ENCODE measurements around the gene MNT.

MNT gene

DNA sequence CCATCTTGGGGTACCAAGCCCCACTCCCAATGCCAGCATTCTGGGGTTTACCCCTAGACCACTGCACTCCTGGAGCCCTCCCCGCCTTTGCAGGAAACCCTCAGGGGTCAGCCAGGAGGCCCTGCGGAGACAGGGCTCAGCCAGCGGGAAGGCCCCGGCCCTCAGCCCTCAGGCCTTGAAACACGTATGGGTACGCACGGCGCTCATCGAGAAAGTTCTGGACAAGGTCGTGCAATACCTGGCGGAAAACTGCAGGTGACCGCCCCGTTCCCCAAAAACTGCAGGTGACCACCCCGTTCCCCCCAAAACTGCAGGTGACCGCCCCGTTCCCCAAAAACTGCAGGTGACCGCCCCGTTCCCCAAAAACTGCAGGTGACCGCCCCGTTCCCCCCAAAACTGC lies 38.8 kb downstream of the MNT start:
- DNase-seq: no peak

DNA sequence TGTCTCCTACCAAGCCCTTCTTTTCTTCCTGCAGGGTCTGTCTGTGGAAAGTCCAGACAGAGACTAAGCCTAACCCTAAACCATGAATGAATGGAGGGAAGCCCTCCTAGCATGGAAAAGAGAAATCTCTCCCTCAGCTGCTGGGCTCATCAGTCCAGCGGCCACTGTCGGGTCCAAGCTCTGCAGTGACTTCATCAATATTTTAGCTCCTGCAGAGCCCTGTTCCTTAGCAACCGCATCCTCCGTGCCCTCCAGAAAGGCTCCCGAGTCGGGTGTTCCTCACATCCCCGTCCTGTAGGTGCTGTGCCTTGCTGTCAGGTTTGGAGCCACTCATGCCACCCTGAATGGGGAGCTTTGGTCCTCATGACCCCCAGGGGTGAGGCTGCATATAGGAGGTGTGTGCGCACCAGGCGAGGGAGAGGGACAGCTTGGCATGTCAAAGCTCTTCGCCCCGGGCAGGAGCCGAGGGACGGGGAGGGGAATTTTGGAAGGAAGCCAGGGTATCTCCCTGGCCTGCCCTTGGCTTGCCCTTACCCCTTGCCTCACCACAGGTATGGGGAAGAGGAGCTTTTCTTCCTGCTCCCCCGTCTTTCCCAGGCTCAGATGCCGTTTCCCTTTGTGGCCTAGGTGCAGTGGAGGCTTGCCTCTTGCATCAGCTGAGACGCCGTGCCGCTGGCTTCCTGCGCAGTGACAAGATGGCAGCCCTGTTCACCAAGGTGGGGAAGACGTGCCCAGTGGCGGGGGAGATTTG lies 39.7 kb downstream of the MNT start:
- DNase-seq: no peak

DNA sequence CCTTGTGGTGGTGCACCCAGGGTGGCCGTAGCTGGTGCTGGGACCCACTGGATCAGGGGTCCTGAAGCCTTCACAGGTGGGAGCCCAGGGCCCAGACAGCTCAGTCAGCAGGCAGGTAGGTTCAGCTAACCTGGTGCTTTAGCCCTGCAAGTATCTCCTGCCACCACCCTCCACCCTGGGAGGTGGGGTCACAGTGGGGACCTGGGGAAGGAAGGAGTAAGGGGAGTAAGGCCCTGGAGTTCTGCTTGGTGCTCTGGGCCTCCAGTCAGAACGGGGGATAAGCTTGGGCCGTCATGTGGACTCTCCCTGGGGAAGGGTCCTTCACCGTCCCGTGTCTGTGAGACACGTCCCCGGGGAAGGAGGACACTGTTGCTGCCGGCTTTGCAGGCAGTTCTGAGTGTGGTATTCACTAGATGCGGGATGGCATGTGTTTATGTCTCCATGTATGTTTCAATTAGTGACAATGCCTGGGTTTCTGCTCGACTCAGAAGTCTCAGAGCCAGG lies 42.9 kb downstream of the MNT start:
- DNase-seq: no peak

DNA sequence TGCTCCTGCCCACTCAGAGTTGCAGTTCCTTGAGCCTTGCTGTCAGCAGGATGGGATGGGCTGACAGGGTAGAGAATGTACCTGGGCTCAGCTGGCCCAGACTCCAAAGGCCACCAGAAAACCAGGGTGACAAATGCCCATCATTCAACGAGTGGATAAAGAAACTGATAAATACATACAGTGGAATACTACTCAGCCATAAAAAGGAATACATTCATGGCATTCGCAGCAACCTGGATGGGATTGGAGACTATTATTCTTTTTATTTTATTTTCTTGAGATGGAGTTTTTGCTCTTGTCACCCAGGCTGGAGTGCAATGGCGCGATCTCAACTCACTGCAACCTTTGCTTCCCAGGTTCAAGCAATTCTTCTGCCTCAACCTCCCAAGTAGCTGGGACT lies 43.6 kb downstream of the MNT start:
- no peak for DNase-seq

DNA sequence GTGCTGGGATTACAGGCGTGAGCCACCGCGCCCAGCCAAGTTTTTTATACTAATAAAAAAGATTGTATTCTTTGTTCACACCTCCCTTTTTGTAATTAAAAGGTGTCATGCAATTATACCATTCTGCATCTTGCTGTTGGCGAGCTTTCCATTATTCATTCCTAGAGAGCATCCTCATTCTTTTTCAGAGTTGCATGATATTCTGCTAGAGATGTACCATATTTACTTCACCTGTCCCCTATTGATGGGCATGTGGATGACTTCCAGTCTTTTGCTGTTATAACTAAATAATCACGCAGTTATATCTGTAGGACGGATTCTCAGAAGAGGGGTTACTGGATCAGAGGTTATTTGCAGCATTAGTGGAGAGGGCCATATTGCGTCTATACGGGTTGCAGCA lies 46.5 kb downstream of the MNT start:
- DNase-seq: no peak

DNA sequence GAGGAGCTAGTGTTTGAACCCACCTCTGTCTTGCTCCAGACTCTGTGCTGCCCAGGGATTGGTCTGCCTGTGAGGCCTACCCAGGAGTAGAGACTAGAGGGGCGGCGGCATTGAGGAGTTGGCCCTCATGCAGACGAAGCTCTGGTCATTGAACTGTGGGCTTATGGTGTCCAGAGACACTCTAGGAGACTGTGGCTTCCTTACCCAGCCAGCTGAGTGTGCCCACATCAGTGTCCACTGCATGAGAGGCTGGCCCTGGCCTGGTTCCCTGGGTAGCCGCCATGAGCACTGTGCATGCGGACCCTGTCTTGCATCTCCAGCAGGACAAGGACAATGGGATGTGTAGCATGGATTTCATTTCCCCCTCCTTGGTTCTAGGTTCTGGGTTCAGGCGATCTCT lies 49.6 kb downstream of the MNT start:
- no peak for DNase-seq

DNA sequence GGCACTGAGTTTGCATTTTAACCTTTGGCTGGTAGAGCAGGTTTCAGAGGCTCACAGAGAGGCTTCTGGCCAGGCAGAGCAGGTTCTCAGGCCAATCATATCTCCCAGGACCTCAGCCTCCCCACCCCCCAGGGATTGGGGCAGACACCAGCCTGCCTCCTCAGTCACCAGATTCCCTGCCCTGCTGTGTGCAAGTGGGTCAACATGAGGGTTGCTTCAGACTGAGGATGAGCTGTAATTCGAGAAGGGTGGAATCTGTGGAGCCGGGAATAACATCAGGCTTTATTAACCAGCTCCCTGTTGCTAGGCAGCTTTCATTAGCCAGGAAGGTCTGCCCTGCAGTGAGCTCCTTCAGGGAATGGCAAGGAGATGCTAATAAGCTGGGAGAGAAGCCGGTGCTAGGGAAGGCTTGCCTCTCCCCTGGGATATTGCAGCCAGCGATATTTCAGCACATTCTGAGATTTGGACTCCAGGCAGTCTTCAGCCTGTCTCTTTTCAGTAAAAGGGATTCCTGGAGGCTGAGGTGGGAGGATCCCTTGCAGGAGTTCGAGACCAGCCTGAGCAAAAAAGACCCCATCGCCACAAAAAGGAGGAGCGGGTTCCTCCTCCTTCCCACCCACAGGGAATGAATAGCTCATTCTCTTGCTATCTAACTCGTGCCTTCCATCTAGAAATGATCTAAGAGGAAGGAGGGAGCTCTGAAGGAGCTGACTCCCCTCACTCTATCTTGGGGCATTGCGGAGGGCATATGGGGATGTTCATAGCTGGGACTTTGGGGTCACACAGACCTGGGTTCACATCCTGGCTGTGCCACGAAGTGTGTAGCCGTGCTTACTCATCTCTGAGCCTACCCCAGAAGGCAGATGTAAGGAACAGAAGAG lies 52.8 kb downstream of the MNT start:
- peak; percentile 93 for DNase-seq

DNA sequence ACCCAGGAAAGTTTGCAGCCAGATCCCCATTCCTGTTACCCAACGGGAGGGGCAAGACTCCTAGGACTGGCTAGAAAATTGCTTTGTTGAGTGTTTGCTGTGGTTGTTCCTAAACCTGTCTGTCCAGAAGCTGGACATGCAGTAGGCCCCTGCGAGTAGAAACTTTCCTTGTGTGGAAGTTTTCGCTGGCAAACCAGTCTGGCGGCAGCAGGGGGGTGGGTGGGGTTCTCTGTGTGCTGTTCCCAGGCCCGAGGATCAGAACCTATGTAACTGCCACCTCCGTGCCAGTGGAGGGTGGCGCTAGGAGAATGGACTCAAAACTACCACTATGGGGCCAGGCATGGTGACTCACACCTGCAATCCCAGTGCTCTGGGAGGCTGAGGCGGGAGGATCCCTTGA lies 54.4 kb downstream of the MNT start:
- DNase-seq: no peak

DNA sequence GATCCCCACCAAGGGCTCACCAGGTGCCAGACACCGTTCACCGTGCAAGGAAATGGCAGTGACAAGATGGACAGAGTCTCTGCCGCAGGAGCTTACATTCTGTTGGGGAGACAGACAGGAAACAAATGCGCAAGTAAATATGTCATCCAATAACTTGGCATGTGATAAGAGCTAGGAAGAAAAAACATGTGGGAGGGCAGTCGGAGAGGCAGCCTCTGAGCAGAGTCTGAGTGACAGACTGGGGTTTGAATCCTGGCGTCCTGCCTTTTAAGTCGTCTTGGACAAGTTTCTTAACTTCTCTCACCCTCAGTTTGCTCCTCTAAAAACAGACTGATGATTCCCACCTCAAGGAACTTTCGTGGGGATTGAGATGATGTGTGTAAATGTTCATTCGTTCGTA lies 56.3 kb downstream of the MNT start:
- DNase-seq: no peak

DNA sequence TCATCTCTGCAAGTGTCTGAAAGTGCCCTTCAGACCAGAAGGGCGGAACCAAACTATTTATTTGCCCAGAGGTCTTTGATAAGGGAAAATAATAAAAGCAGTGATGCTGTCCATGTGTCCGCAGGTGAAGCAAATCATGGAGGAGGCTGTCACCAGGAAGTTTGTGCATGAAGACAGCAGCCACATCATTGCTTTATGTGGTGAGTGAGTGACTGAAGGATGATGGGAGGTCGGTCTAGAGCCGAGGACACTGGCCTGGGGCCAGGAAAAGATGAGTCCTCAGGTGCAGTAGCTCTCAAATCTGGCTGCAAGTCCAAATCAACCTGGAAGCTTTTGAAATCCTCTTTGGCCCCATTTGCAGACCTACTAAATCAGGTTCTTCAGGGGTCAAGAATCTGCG lies 57.4 kb downstream of the MNT start:
- no peak for DNase-seq

DNA sequence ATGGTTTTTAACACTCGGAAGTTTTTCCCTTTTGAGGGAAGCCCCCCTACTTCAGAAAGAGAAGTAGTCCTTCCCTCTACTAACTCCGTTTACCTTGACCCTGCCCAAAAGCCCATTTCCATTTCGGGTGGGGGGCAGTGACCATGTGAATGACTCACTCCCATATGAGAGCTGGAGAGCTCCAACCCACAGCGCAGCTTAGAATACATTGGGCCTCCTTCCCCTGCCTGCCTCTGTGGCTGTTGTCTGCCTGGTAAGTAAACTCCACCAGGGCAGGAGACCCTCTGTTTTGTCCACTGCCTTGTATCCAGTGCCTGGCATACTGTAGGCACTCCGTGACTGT lies 62.6 kb downstream of the MNT start:
- DNase-seq: no peak

DNA sequence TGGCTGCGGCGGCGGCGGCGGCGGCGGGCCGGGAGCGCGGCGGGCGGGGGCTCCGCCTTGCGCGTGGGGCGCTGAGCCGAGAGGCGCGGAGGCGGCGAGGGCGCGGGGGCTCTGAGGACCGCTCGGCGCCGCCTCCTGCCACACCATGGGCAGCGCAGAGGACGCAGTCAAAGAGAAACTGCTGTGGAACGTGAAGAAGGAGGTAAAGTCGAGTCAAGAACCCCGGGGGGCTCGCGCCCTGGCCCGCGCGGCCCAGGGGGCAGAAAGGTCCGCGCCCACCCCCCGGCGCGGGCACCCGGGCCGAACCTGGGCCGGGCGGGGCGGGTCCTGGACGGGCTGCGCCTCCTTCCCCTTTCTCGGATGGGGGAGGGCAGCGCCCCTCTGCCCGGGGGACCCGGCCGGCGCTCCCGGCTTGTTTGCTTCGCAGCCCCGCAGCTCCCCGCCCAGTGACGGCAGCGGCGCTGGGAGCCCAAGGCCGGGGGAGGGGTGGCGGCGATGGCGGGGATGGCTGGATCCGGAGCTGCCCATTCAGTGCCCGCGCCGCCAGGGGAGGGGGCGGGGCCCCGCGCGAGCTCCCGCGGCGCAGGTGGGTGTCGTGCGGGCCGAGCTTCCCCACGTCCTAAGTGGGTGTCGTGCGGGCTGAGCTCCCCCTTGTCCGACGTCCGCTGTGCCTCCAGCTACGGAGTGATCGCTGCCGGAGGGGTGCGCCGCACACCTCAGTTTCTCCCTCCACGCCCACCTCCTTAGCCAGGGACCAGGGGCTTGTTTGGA lies 63.1 kb downstream of the MNT start:
- DNase-seq: peak; percentile 58

DNA sequence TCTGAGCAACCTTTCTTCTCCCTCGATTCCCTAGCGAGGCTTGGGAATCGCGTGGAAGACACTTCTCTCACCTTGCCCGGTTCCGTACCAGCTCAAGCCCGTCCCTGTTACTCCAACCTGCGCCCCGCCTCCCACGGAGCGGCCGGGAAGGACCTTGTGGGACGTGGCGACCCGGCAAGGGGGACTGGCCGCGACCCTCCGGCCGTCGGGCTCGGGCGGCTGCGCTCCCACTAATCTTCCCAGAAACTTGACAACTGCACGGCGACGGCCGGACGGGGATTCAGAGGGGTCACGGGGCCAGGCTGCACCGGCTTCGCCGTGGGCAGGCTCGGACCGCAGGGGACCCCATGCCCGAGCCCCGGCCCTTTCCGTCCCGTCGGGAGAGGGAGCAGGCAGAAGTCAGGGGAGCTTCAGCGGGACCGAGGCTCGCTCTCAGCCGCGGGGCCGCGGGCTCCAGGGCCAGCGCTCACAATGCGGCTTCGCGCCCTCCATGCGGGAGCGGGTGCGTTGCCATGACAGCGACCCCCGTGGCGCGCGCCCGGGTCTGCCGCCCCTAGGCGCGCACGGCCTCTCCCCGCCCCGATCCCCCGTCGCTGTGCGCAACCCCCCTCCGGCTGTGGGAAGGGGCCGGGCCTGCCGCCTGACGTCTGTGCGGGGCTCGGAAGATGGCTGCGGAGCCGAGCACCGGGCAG lies 63.9 kb downstream of the MNT start, which contains the start of gene SGSM2:
SGSM2 (plus strand) TSS at position 650 of the 692 bp plus-strand sequence. CDS start 188 bp downstream, outside the sequence.
- DNase-seq: peak; percentile 81

DNA sequence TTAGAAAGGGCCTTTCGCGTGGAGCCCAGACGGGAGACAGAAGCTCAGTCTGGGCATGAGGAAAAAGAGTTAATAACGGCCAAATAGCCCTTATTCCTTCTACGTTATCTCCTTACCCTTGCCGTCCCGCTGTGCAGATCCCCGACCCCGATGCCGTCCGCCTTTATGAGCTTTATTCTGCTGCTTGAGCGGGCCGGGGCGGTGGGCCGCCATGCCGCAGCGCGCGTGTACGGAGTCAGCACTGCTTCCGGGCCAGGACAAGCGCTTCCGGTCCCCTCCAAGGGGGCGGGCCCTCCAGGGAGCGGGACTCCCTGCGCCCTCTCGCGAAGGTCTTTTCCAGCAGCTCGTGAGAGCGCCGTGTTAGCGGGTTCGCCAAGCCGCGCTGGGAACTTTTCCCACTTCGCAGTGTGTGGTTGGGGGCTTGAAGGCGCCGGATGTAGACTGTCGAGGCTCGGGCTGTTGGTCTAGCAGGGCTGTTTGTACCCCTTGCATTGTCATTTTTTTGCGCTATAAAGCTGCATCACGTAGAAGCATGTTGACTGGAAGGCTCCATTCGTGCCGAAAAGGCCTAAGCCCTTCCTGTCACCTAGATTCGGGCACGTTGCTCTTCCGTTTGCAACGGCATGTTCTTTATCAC lies 64.5 kb downstream of the MNT start, which contains the start of gene TSR1:
TSR1 (minus strand) TSS at position 243 of the 637 bp plus-strand sequence; CDS start at position 213, 30 bp downstream.
- DNase-seq: peak; percentile 90

DNA sequence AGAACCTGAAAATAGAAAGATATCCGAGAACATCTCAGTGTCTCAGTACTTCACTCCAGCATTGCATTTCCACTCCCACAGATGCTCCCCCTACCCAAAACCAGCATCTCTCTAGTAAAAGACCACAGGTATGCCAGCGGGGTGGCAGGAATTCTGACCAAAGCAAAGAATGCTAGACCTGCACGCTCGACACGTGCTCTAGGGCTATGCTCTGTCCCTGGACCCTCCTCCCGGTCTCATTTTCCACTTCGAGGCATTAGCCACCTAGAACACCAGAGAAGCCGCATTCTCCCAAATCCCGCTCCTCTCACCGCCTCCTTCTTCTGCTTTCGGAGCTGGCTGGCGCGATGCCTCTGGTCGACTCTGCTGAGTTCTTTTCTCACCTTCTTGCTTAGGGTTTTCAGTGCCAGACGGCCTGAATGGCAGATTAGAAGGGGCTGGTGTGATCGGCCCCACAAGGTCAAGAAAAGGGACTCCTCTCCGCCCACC lies 65.1 kb downstream of the MNT start:
- DNase-seq: peak; percentile 22

Measured in NCI-H146 (cell line).